HK-2 (cell line): ENCODE measurements around the gene ABCG1.

Experiments used
- DNase-seq: peaks from one replicate; pipeline ENCODE4 v3.0.0-alpha.2; 2018; ENCODE audit not compliant: unreplicated experiment

ABCG1 gene

GRCh38 chr21:42232176-42232825 lies 13.4 kb downstream of the ABCG1 start:
- no peak for DNase-seq

- DNase-seq, result no peak
Observed at GRCh38 chr21:42233067-42233961, 14.4 kb downstream of the ABCG1 start.

GRCh38 chr21:42234041-42234440 lies 15.1 kb downstream of the ABCG1 start:
- no peak for DNase-seq

GRCh38 chr21:42234464-42235241 lies 15.7 kb downstream of the ABCG1 start:
- DNase-seq, result no peak

GRCh38 chr21:42235593-42235992 lies 16.7 kb downstream of the ABCG1 start:
- DNase-seq, result no peak

- no peak for DNase-seq
Observed at GRCh38 chr21:42236014-42236413, 17.1 kb downstream of the ABCG1 start.

GRCh38 chr21:42236693-42237092 lies 17.8 kb downstream of the ABCG1 start:
- DNase-seq, result no peak

GRCh38 chr21:42237161-42237560 lies 18.2 kb downstream of the ABCG1 start:
- DNase-seq, result no peak

- DNase-seq, result no peak
Observed at GRCh38 chr21:42237577-42237976, 18.6 kb downstream of the ABCG1 start.

GRCh38 chr21:42238185-42238934 lies 19.4 kb downstream of the ABCG1 start:
- no peak for DNase-seq

GRCh38 chr21:42239556-42239955 lies 20.6 kb downstream of the ABCG1 start:
- no peak for DNase-seq

GRCh38 chr21:42239973-42240372 lies 21.0 kb downstream of the ABCG1 start:
- no peak for DNase-seq

- DNase-seq, result no peak
Observed at GRCh38 chr21:42242611-42243010, 23.7 kb downstream of the ABCG1 start.

GRCh38 chr21:42243026-42243425 lies 24.1 kb downstream of the ABCG1 start:
- DNase-seq, result no peak

GRCh38 chr21:42245331-42246193 lies 26.6 kb downstream of the ABCG1 start:
- no peak for DNase-seq

GRCh38 chr21:42247716-42248115 lies 28.8 kb downstream of the ABCG1 start:
- DNase-seq, result no peak

- no peak for DNase-seq
Observed at GRCh38 chr21:42248241-42248640, 29.3 kb downstream of the ABCG1 start.

GRCh38 chr21:42248783-42249597 lies 30.1 kb downstream of the ABCG1 start:
- no peak for DNase-seq

- no peak for DNase-seq
Observed at GRCh38 chr21:42250422-42251403, 31.8 kb downstream of the ABCG1 start.
